K562 (cell line): Measurements from ENCODE around the gene TMSB4X. TPM values are rescaled to one million over a fixed set of nuclear protein-coding genes. Genes with fewer than 3 reads are reported as not detected.
A peak's percentile ranks its signal among the peaks of the same experiment; 100 is the strongest.

Source experiments
- CBFB ChIP-seq: sonication (generic); formaldehyde crosslinking; IDR thresholded peaks from 2 replicates; pipeline ENCODE4 v1.4.0; 2020; ENCODE audit warnings: mild to moderate bottlenecking, missing genetic modification reagents
- CSDE1 ChIP-seq, 2 experiments: fragments of 450-650 bp; IDR thresholded peaks; 2 replicates each; pipeline ENCODE4 v1.6.1; 2016; ENCODE audit warnings: mild to moderate bottlenecking in 1 of 2
- EZH2 ChIP-seq: IDR thresholded peaks from 2 replicates; pipeline ENCODE4 v1.6.1; 2012; ENCODE audit warnings: low read depth, mild to moderate bottlenecking, inconsistent platforms, low read length, borderline replicate concordance
- FOSL1 ChIP-seq: fragments of 200-800 bp; sonication (Bioruptor generic); conservative IDR thresholded peaks from 2 replicates; pipeline ENCODE4 v1.6.1; 2016; ENCODE audit warnings: missing genetic modification characterization, missing compliant biosample characterization
- HDAC8 ChIP-seq: fragments of 450-650 bp; IDR thresholded peaks from 2 replicates; pipeline ENCODE4 v1.6.1; 2016; ENCODE audit warnings: mild to moderate bottlenecking, missing genetic modification characterization, moderate library complexity, missing compliant biosample characterization
- HNRNPH1 ChIP-seq: fragments of 200-400 bp; formaldehyde crosslinking; optimal IDR thresholded peaks from 2 replicates; pipeline ENCODE3; 2017; ENCODE audit warnings: low read depth, mild to moderate bottlenecking, low read length, moderate library complexity
- NR2C1 ChIP-seq, 2 experiments: fragments of 450-650 bp; IDR thresholded peaks; 2 replicates each; pipeline ENCODE4 v1.6.1; 2017; ENCODE audit warnings: mild to moderate bottlenecking in 2 of 2, antibody characterized with exemption in 1 of 2, inconsistent platforms in 1 of 2, missing compliant biosample characterization in 1 of 2, missing genetic modification characterization in 1 of 2
- NR2F6 ChIP-seq: fragments of 450-650 bp; formaldehyde crosslinking; IDR thresholded peaks from 2 replicates; pipeline ENCODE4 v1.4.0; 2020; ENCODE audit warnings: mild to moderate bottlenecking
- POU5F1 ChIP-seq: fragments of 150-350 bp; IDR thresholded peaks from 2 replicates; pipeline ENCODE4 v1.6.1; 2014; ENCODE audit warnings: borderline replicate concordance, low read length, low read depth, mild to moderate bottlenecking; ENCODE audit not compliant: partially characterized antibody
- RFX7 ChIP-seq: fragments of 250-450 bp; sonication (Bioruptor Pico); IDR thresholded peaks from 2 replicates; pipeline ENCODE4 v1.5.1; 2021; ENCODE audit warnings: mild to moderate bottlenecking
- RREB1 ChIP-seq: fragments of 250-450 bp; sonication (Bioruptor Pico); IDR thresholded peaks from 2 replicates; pipeline ENCODE4 v1.4.0; 2020
- SAP30 ChIP-seq: fragments of 200-600 bp; sonication (generic); IDR thresholded peaks from 2 replicates; pipeline ENCODE4 v1.6.1; 2012; ENCODE audit warnings: borderline replicate concordance, low read depth, mild to moderate bottlenecking, moderate library complexity, low read length, control low read depth, inconsistent platforms; ENCODE audit not compliant: insufficient read depth, poor library complexity, severe bottlenecking
- SMAD2 ChIP-seq: fragments of 150-350 bp; IDR thresholded peaks from 2 replicates; pipeline ENCODE4 v1.6.1; 2014; ENCODE audit warnings: low read depth, mild to moderate bottlenecking, low read length
- SP2 ChIP-seq: IDR thresholded peaks from 2 replicates; pipeline ENCODE4 v1.6.1; 2011; ENCODE audit warnings: mild to moderate bottlenecking, low read depth, low read length, moderate library complexity; ENCODE audit not compliant: poor library complexity, severe bottlenecking; ENCODE audit errors: extremely low read depth
- STAT5B ChIP-seq: fragments of 250-450 bp; sonication (Bioruptor Pico); IDR thresholded peaks from 2 replicates; pipeline ENCODE4 v1.8.0; 2021; ENCODE audit warnings: mild to moderate bottlenecking, inconsistent platforms
- ZKSCAN1 ChIP-seq: fragments of 150-350 bp; IDR thresholded peaks from 2 replicates; pipeline ENCODE4 v1.6.1; 2016; ENCODE audit warnings: low read depth, low read length
- polyA plus RNA-seq, 8 experiments: library from polyadenylated mRNA; depleted of rRNA in 4 of 8; stranded (reverse) in 5 of 8; unstranded in 3 of 8; fragments of >200 nt; fragmentation: Nextera tagmentation in 2 of 8; fragmentation: Illumina TruSeq in 1 of 8; extraction: Ambion mirVana in 2 of 8; extraction: Trizol in 1 of 8; gene quantifications; 2 replicates each; pipeline versions ENCODE4 v1.2.1 to v1.2.3, GENCODE V29; 2011 to 2014; ENCODE audit warnings: inconsistent platforms in 1 of 8, missing spikeins in 1 of 8
- total RNA-seq, 7 experiments: library from RNA; depleted of rRNA in 6 of 7; stranded (reverse); fragments of >200 nt in 6 of 7; fragmentation: Illumina TruSeq in 2 of 7; extraction: Trizol in 2 of 7; gene quantifications; 2 replicates each; pipeline versions ENCODE4 v1.2.1 to v1.2.3, GENCODE V29; 2011 to 2021; ENCODE audit warnings: low replicate concordance in 1 of 7
- TF ChIP-seq, protein P1 (sequence below): fragments of 450-650 bp; IDR thresholded peaks from 2 replicates; pipeline ENCODE4 v1.6.1; 2016; ENCODE audit warnings: borderline replicate concordance
- TF ChIP-seq, protein P2 (sequence below): sonication (generic); formaldehyde crosslinking; IDR thresholded peaks from 2 replicates; pipeline ENCODE4 v1.8.0; 2023; ENCODE audit warnings: mild to moderate bottlenecking, missing genetic modification reagents

TMSB4X gene
- total and polyA plus RNA-seq, 9 of the 15 experiments (the other 6 are each of a cell fraction or from before 2014, with no cell fraction given): 1,035 to 2,035 (median 1,529) TPM

- TF ChIP-seq CBFB (no peak), HNRNPH1 (no peak), EZH2 (no peak), ZKSCAN1 (no peak), POU5F1 (no peak), SMAD2 (no peak), STAT5B (CRISPR knock-in tag) (no peak), SP2 (no peak), HDAC8 (tag) (no peak), CSDE1 (IDR thresholded peaks at IDR 0.05) (no peak), FOSL1 (tag) (peak; percentile 61), NR2F6 (CRISPR knock-in tag) (no peak), SAP30 (peak; percentile 38), RFX7 (CRISPR knock-in tag) (no peak), NR2C1 (IDR thresholded peaks at IDR 0.05) (no peak), NR2C1 (tag; IDR thresholded peaks at IDR 0.05) (no peak), RREB1 (CRISPR knock-in tag) (no peak)
- TF ChIP-seq, protein P1, sequence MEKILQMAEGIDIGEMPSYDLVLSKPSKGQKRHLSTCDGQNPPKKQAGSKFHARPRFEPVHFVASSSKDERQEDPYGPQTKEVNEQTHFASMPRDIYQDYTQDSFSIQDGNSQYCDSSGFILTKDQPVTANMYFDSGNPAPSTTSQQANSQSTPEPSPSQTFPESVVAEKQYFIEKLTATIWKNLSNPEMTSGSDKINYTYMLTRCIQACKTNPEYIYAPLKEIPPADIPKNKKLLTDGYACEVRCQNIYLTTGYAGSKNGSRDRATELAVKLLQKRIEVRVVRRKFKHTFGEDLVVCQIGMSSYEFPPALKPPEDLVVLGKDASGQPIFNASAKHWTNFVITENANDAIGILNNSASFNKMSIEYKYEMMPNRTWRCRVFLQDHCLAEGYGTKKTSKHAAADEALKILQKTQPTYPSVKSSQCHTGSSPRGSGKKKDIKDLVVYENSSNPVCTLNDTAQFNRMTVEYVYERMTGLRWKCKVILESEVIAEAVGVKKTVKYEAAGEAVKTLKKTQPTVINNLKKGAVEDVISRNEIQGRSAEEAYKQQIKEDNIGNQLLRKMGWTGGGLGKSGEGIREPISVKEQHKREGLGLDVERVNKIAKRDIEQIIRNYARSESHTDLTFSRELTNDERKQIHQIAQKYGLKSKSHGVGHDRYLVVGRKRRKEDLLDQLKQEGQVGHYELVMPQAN: no peak
- TF ChIP-seq, protein P2, sequence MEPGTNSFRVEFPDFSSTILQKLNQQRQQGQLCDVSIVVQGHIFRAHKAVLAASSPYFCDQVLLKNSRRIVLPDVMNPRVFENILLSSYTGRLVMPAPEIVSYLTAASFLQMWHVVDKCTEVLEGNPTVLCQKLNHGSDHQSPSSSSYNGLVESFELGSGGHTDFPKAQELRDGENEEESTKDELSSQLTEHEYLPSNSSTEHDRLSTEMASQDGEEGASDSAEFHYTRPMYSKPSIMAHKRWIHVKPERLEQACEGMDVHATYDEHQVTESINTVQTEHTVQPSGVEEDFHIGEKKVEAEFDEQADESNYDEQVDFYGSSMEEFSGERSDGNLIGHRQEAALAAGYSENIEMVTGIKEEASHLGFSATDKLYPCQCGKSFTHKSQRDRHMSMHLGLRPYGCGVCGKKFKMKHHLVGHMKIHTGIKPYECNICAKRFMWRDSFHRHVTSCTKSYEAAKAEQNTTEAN (CRISPR knock-in tag): no peak
These were observed at the start of gene TMSB4X (continued) for GRCh38 chrX:12974796-12975669.
